Fibroblast of lung (primary cell): ENCODE data around the gene ST6GALNAC3. TPM values are rescaled to one million over a fixed set of nuclear protein-coding genes. Genes with fewer than 3 reads are reported as not detected.
"Not testable (repeated sequence)": the region's sequence is repeated elsewhere in the genome, so short reads cannot be mapped to it uniquely, and the experiment has no call there.

Source experiments
- DNase-seq, 2 donors: peaks; one replicate each; pipeline versions ENCODE4 v3.0.0 to v3.0.0-alpha.2; 2010; ENCODE audit warnings: low read depth in 2 of 2
- H2AFZ ChIP-seq: 2 replicates; pipeline ENCODE4 v1.5.1; 2012; ENCODE audit warnings: low read length, control low read depth, inconsistent platforms
- H3K27ac ChIP-seq: 2 replicates; pipeline ENCODE4 v1.5.1; 2011; ENCODE audit warnings: low read length, control low read depth; ENCODE audit not compliant: insufficient read depth
- H3K27me3 ChIP-seq: 2 replicates; pipeline ENCODE4 v1.5.1; 2011; ENCODE audit warnings: mild to moderate bottlenecking, low read length; ENCODE audit not compliant: control insufficient read depth, insufficient read depth
- H3K36me3 ChIP-seq: 2 replicates; pipeline ENCODE4 v1.5.1; 2011; ENCODE audit warnings: low read length; ENCODE audit not compliant: control insufficient read depth, insufficient read depth
- H3K4me1 ChIP-seq: 2 replicates; pipeline ENCODE4 v1.5.1; 2011; ENCODE audit warnings: low read length; ENCODE audit not compliant: control insufficient read depth, insufficient read depth; ENCODE audit errors: extremely low read depth
- H3K4me2 ChIP-seq: 2 replicates; pipeline ENCODE4 v1.5.1; 2011; ENCODE audit warnings: low read length, control low read depth; ENCODE audit not compliant: insufficient read depth; ENCODE audit errors: extremely low read depth
- H3K4me3 ChIP-seq, 4 experiments: fragments of 200-600 bp in 1 of 4; sonication (generic) in 1 of 4; replicated peaks in 1 of 4; 2 replicates each; pipeline ENCODE4 v1.5.1; 2011 to 2016; ENCODE audit warnings: low read length in 4 of 4, low read depth in 3 of 4, mild to moderate bottlenecking in 3 of 4, control low read depth in 2 of 4, inconsistent platforms in 1 of 4, mixed read lengths in 1 of 4; ENCODE audit not compliant: insufficient read depth in 1 of 4; ENCODE audit errors: control extremely low read depth in 1 of 4
- H3K79me2 ChIP-seq: 2 replicates; pipeline ENCODE4 v1.5.1; 2012; ENCODE audit warnings: mild to moderate bottlenecking, low read length, inconsistent platforms; ENCODE audit not compliant: control insufficient read depth, insufficient read depth
- H3K9ac ChIP-seq: 2 replicates; pipeline ENCODE4 v1.5.1; 2011; ENCODE audit warnings: mild to moderate bottlenecking, low read length, control low read depth; ENCODE audit not compliant: insufficient read depth
- H3K9me3 ChIP-seq: 2 replicates; pipeline ENCODE4 v1.5.1; 2012; ENCODE audit warnings: low read depth, low read length; ENCODE audit not compliant: control insufficient read depth, insufficient read depth
- H4K20me1 ChIP-seq: 2 replicates; pipeline ENCODE4 v1.5.1; 2011; ENCODE audit warnings: low read length; ENCODE audit not compliant: control insufficient read depth, insufficient read depth; ENCODE audit errors: extremely low read depth
- CTCF ChIP-seq, 2 donors: IDR thresholded peaks in 1 of 2; conservative IDR thresholded peaks in 1 of 2; 1 replicate in 1 of 2; 2 replicates in 1 of 2; pipeline ENCODE4 v1.5.1; 2011 to 2012; ENCODE audit warnings: low read length in 2 of 2, control low read depth in 1 of 2, inconsistent platforms in 1 of 2, low read depth in 1 of 2, mild to moderate bottlenecking in 1 of 2
- EZH2 ChIP-seq: IDR thresholded peaks from 2 replicates; pipeline ENCODE4 v1.5.1; 2012; ENCODE audit warnings: low read length, control low read depth, mild to moderate bottlenecking; ENCODE audit errors: missing control alignments
- polyA plus RNA-seq, 2 donors: library from polyadenylated mRNA; depleted of rRNA in 1 of 2; stranded (reverse) in 1 of 2; unstranded in 1 of 2; fragments of >200 nt; gene quantifications; 2 replicates each; pipeline ENCODE4 v1.2.1, GENCODE V29; 2011 to 2012; ENCODE audit warnings: missing spikeins in 1 of 2
- total RNA-seq: library from RNA; depleted of rRNA; stranded (reverse); fragments of >200 nt; gene quantifications from 2 replicates; pipeline ENCODE4 v1.2.1, GENCODE V29; 2014

ST6GALNAC3 gene
- total and polyA plus RNA-seq, 2 donors (not counting 1 experiment from before 2014, with no cell fraction given), result 0.34 to 0.66 TPM

GRCh38 chr1:76110666-76111065, 36.1 kb downstream of the ST6GALNAC3 start:
- H3K27ac ChIP-seq, result no peak overlapping the region
- H3K27me3 ChIP-seq, result no peaks in the 10 kb centered on the region
- TF ChIP-seq CTCF (conservative IDR thresholded peaks at IDR 0.05 in 1 of 2, IDR thresholded peaks at IDR 0.05 in 1 of 2; ENCODE audit: low read depth in 1 of 2, low read length in 2 of 2) (no peak), EZH2 (no peak)
- H2AFZ ChIP-seq, result no peak overlapping the region
- H3K79me2 ChIP-seq, result no peaks in the 10 kb centered on the region
- peak; percentile 15 to 55 for DNase-seq
- no peak overlapping the region for H3K4me2 ChIP-seq
- no peaks in the 10 kb centered on the region for H4K20me1 ChIP-seq
- H3K9me3 ChIP-seq, result no peaks in the 10 kb centered on the region
- H3K36me3 ChIP-seq, result no peaks in the 10 kb centered on the region
- H3K4me1 ChIP-seq, result no peaks in the 10 kb centered on the region
- H3K4me3 ChIP-seq, result no peak overlapping the region
- H3K9ac ChIP-seq, result no peak overlapping the region

GRCh38 chr1:76112321-76112720, 37.8 kb downstream of the ST6GALNAC3 start:
- H3K27me3 ChIP-seq, H3K36me3 ChIP-seq, H3K4me2 ChIP-seq, H3K27ac ChIP-seq, H3K4me3 ChIP-seq, DNase-seq, H3K79me2 ChIP-seq, H3K9ac ChIP-seq, H2AFZ ChIP-seq, H4K20me1 ChIP-seq, H3K9me3 ChIP-seq, H3K4me1 ChIP-seq: not testable (repeated sequence)

- no peak overlapping the region for H3K4me3 ChIP-seq
- H3K36me3 ChIP-seq, result no peaks in the 10 kb centered on the region
- DNase-seq, result no peak
- H3K4me1 ChIP-seq, result no peaks in the 10 kb centered on the region
- no peak overlapping the region for H3K9ac ChIP-seq
- no peak overlapping the region for H3K27ac ChIP-seq
- no peak for TF ChIP-seq EZH2
- TF ChIP-seq CTCF (conservative IDR thresholded peaks at IDR 0.05 in 1 of 2, IDR thresholded peaks at IDR 0.05 in 1 of 2; ENCODE audit: low read depth in 1 of 2, low read length in 2 of 2), result no peak
- H3K9me3 ChIP-seq, result no peaks in the 10 kb centered on the region
- no peaks in the 10 kb centered on the region for H4K20me1 ChIP-seq
- no peak overlapping the region for H3K4me2 ChIP-seq
- H3K79me2 ChIP-seq, result no peaks in the 10 kb centered on the region
- H3K27me3 ChIP-seq, result no peaks in the 10 kb centered on the region
- no peak overlapping the region for H2AFZ ChIP-seq
Observed at GRCh38 chr1:76113446-76113845, 38.9 kb downstream of the ST6GALNAC3 start.
